ENCODE measurements around the gene RALGPS1. TPM values are rescaled to one million over a fixed set of nuclear protein-coding genes. Genes with fewer than 3 reads are reported as not detected.

The RALGPS1 gene
- total RNA-seq, 1 experiment from 2014 or later, result 18.6 TPM

- H3K18ac ChIP-seq (ENCODE audit: insufficient read length, low read depth, low read length), result no peak overlapping the region
- no peaks in the 10 kb centered on the region for H3K27me3 ChIP-seq (ENCODE audit: insufficient read depth, low read length)
- no peak overlapping the region for H2BK20ac ChIP-seq (ENCODE audit: low read depth, low read length, poor library complexity, severe bottlenecking)
- peak overlapping the region; percentile 88 to 90 for H3K4me3 Mint-ChIP-seq
- no peak overlapping the region for H4K8ac ChIP-seq (replicated peaks; ENCODE audit: insufficient read length, low read depth, low read length)
- no peaks in the 10 kb centered on the region; the same call in none of the 2 replicates for H3K27me3 Mint-ChIP-seq (ENCODE audit: low read depth)
- no peak overlapping the region for H4K5ac ChIP-seq (ENCODE audit: insufficient read length, low read depth, low read length)
- H2AFZ ChIP-seq (ENCODE audit: low read length), result no peak overlapping the region
- no peak overlapping the region for H2BK5ac ChIP-seq (ENCODE audit: insufficient read length, low read length)
- H3K27ac ChIP-seq (ENCODE audit: insufficient read length, low read depth, low read length), result no peak overlapping the region
- H3K79me2 ChIP-seq (ENCODE audit: insufficient read depth, low read length), result no peaks in the 10 kb centered on the region
- H3K23me2 ChIP-seq (ENCODE audit: insufficient read length, low read depth, low read length, poor library complexity, severe bottlenecking), result peaks cover 5% of the 10 kb centered on the region
- no peaks in the 10 kb centered on the region for H3K79me1 ChIP-seq (ENCODE audit: insufficient read depth, low read depth, low read length, poor library complexity, severe bottlenecking)
- peaks cover 1 to 7% (median 2%) of the 10 kb centered on the region in 3 experiments; a peak in 5 of 7 replicates for H3K36me3 Mint-ChIP-seq (ENCODE audit: insufficient read depth in 1 of 3, low read depth in 3 of 3)
- H3K23ac ChIP-seq (ENCODE audit: insufficient read length, low read depth, low read length), result no peak overlapping the region
- TF ChIP-seq CTCF (conservative IDR thresholded peaks at IDR 0.05), result no peak
- peaks cover 5% of the 10 kb centered on the region; the same call in 1 of the 2 replicates for H3K4me1 ChIP-seq (ENCODE audit: insufficient read depth, low read length)
- peak; percentile 98 for DNase-seq
- H3K9me3 Mint-ChIP-seq, result no peaks in the 10 kb centered on the region
- no peak overlapping the region for H4K91ac ChIP-seq (ENCODE audit: insufficient read length, low read depth, low read length)
- H3K4ac ChIP-seq (ENCODE audit: low read depth, low read length), result no peak overlapping the region
- no peak overlapping the region for H2BK120ac ChIP-seq (ENCODE audit: low read depth, low read length, poor library complexity, severe bottlenecking)
- H3T11ph ChIP-seq (ENCODE audit: low read length), result no peak overlapping the region
- no peak overlapping the region for H3K56ac ChIP-seq (ENCODE audit: insufficient read length, low read depth, low read length)
- peak overlapping the region; percentile 81 for H3K4me2 ChIP-seq (ENCODE audit: insufficient read depth, insufficient read length, low read length)
- H2AK5ac ChIP-seq (ENCODE audit: insufficient read length, low read length), result no peak overlapping the region
- no peaks in the 10 kb centered on the region for H3K9me3 ChIP-seq (ENCODE audit: control insufficient read depth, low read depth, low read length)
- no peaks in the 10 kb centered on the region for H4K20me1 ChIP-seq (ENCODE audit: control insufficient read depth, insufficient read depth, insufficient read length)
- peak overlapping the region; percentile 92 to 96 (median 94); a peak in 6 of 7 replicates for H3K27ac Mint-ChIP-seq
- H2BK12ac ChIP-seq (ENCODE audit: insufficient read length, low read depth, low read length), result no peak overlapping the region
- no peak overlapping the region for H2BK15ac ChIP-seq (ENCODE audit: low read depth, low read length)
- H3K4me1 Mint-ChIP-seq, result peaks cover 35 to 38% of the 10 kb centered on the region in 2 experiments
- peak overlapping the region; percentile 63 for H3K9ac ChIP-seq (ENCODE audit: extremely low read depth, insufficient read length, low read length)
- H3K14ac ChIP-seq (ENCODE audit: insufficient read depth, low read length), result no peak overlapping the region
- WGBS (ENCODE audit: extremely low coverage, insufficient read length, low lambda C conversion rate), result no CpG with 5 or more reads among the region's 53 CpGs
These were observed 330.3 kb downstream of the RALGPS1 start for GRCh38 chr9:127244609-127245601.

All from H9 (cell line).